GM12873 (cell line): Measurements from ENCODE around the gene ASPM.

Experiments used
- TF ChIP-seq, protein P1 (sequence below): IDR thresholded peaks from 2 replicates; pipeline ENCODE4 v1.5.1; 2012; ENCODE audit warnings: low read depth, mild to moderate bottlenecking, moderate library complexity, low read length, control low read depth; ENCODE audit not compliant: insufficient read depth; ENCODE audit errors: missing control alignments

ASPM gene

DNA sequence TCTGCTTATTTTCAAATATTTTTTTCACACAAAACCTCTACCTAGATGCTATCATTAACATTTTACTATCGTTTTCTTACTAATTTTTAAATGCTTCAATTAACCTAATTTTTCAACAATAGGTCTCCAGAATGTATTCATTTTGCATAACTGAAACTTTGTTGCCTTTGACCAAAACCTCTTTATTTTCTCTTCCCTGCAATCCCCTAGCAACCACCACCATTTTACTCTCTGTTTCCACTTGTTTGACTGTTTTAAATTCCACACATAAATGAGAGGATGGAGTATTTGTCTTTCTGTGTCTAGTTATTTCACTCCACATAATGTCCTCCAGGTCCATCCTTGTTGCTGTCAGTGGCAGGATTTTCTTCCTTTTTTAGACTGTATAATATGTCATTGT, 69.9 kb downstream of the ASPM start:
- TF ChIP-seq, protein P1, sequence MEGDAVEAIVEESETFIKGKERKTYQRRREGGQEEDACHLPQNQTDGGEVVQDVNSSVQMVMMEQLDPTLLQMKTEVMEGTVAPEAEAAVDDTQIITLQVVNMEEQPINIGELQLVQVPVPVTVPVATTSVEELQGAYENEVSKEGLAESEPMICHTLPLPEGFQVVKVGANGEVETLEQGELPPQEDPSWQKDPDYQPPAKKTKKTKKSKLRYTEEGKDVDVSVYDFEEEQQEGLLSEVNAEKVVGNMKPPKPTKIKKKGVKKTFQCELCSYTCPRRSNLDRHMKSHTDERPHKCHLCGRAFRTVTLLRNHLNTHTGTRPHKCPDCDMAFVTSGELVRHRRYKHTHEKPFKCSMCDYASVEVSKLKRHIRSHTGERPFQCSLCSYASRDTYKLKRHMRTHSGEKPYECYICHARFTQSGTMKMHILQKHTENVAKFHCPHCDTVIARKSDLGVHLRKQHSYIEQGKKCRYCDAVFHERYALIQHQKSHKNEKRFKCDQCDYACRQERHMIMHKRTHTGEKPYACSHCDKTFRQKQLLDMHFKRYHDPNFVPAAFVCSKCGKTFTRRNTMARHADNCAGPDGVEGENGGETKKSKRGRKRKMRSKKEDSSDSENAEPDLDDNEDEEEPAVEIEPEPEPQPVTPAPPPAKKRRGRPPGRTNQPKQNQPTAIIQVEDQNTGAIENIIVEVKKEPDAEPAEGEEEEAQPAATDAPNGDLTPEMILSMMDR = no peak

DNA sequence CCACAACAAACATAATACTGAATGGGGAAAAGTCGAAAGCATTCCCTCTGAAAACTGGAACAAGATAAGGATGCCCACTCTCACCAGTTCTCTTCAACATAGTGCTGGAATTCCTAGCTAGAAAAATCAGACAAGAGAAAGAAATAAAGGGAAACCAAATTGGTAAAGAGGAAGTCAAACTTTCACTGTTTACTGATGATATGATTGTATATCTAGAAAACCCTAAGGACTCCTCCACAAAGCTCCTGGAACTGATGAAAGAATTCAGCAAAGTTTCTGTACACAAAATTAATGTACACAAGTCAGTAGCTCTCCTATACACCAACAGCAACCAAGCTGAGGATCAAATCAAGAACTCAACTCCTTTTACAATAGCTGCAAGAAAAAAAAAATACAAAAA, 72.5 kb downstream of the ASPM start:
- TF ChIP-seq, protein P1 = no peak

DNA sequence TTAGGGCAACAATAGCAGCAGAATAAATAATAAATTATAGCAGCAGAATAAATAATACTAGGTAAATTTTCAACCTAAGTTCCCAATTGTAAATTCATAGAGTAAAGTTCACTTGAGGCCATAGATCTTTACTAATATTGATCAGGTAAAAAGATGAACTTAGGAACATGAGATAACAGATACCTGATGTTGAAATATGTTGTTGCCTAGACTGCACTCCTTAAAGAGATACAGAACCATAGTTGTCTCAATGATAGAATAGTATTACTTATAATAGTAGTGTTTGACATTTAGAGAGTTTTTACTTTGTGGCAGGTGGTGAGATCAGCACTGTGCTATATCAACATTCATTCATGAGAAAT, 79.0 kb downstream of the ASPM start:
- TF ChIP-seq, protein P1 = no peak

DNA sequence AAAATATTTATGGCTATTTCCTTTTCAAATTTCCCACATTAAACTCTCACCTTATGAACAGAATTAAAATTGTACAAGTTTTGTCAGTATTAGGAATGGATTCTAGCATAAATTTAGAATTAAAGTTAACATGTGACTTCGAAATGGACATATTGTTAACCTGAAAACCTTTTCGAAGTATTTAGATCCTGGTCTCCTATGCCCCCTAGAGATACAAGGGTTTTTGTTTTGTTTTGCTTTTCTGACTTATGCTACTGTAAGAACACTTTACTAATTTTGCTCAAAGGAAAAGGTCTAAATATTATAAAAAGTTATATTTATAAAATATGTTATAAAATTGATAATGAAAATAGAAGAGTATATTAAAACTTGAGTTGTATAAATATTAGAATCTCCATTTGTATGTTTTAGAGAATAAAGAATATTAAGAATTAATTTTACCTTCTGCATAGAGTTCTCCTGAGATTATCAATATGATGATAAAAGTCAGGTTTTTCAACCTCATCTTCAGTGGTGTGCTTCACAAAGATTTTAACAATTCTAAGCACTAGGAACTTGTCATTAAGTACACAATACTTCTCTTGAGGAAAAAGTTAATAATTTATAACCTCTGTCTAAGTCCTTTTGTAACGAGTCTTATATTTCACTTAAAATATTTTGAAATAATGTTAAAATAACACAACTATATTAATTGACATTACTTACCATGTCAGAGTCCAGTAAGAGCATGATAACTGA, 79.6 kb downstream of the ASPM start, which contains the start of gene F13B:
Gene F13B (minus strand): TSS at position 542 of the 738 bp plus-strand sequence. CDS start 37 bp downstream, at position 505.
- TF ChIP-seq, protein P1 = no peak

DNA sequence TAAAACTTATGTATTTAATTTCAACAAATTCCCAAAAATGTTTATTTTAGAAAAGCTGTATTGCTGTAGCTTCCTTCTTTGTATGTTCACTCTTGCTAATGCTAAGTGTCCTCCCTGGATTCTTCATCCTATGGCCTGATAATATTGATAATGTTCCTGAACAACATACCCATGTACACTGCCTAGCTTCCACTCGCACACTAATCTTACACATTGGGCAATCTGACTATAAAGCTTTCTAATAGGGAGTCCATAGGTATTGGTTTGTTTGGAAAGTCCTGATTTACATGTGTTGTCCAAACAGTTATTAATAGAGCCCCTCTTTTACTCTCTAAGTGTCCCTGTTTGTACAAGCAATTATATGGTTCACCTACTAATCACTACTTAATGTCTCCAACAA, 80.2 kb downstream of the ASPM start:
- TF ChIP-seq, protein P1 = no peak

DNA sequence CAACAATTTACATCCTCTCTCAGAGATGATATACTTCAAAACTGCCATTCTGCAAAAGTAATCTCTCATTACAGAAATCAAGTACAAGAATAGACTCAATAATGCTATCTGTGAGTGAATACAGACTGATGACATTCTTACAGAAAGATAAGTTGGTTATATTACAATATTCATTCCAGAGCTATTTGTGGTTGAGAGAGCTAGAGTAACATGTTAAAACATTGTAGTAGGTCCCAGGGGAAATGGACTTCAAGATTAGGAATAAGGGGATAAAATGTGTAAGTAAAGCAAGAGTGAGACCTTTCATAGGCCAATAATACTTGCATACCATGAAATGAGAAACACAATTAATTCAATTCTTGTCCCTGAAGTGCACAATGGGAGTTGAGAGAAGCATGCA, 80.9 kb downstream of the ASPM start:
- TF ChIP-seq, protein P1 = no peak

DNA sequence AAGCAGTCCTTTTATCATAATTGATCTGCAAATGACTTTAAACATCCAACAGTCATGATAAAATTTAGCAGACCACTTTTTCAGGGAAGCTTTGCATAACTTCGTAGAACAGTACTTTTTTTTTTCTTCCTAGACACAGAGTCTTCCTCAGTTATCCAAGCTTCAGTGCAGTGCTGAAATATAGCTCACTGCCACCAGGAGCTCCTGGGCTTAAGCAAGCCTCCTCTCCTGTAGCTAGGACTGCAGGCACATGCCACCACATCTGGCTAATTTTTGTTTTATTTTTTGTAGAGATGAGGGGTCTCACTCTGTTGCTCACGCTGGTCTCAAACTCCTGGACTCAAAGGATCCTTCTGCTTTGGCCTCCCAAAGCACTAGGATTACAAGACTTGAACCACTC, 83.3 kb downstream of the ASPM start:
- TF ChIP-seq, protein P1 = no peak
